Brain microvascular endothelial cell (primary cell): ENCODE measurements around the gene CDH4.

ENCODE experiments used
- DNase-seq: peaks from one replicate; pipeline ENCODE4 v3.0.0-alpha.2; 2020
- H3K27ac ChIP-seq: fragments of 250-450 bp; sonication (Bioruptor Pico); 2 replicates; pipeline ENCODE4 v1.5.1; 2020; ENCODE audit warnings: mild to moderate bottlenecking, moderate library complexity
- H3K27me3 ChIP-seq: fragments of 250-450 bp; sonication (Bioruptor Pico); replicated peaks from 2 replicates; pipeline ENCODE4 v1.5.1; 2020; ENCODE audit warnings: mild to moderate bottlenecking
- H3K36me3 ChIP-seq: fragments of 250-450 bp; sonication (Bioruptor Pico); replicated peaks from 2 replicates; pipeline ENCODE4 v1.5.1; 2020; ENCODE audit warnings: mild to moderate bottlenecking
- H3K4me3 ChIP-seq: 2 replicates; pipeline ENCODE4 v1.5.1; 2011; ENCODE audit warnings: low read depth, mild to moderate bottlenecking, control low read depth, low read length, moderate library complexity
- CTCF ChIP-seq: IDR thresholded peaks from 2 replicates; pipeline ENCODE4 v1.5.1; 2011; ENCODE audit warnings: low read depth, mild to moderate bottlenecking, moderate library complexity, low read length, control low read depth, inconsistent platforms; ENCODE audit errors: missing control alignments
- in situ Hi-C: cut with HindIII; loops from 2 replicates; pipeline ENCODE4 v1.10.0; 2017; ENCODE audit warnings: low sequenced_read_pairs, low pct_ligation_motif_present

Gene CDH4

GRCh38 chr20:61349447-61350165, 97.5 kb downstream of the CDH4 start:
- no peaks in the 10 kb centered on the region for H3K27me3 ChIP-seq
- in situ Hi-C loops = no loop called here
- no peak for DNase-seq
- H3K36me3 ChIP-seq = no peaks in the 10 kb centered on the region
- H3K4me3 ChIP-seq = no peak overlapping the region
- no peak for TF ChIP-seq CTCF
- H3K27ac ChIP-seq = no peak overlapping the region

GRCh38 chr20:61350500-61351250, 98.6 kb downstream of the CDH4 start:
- H3K4me3 ChIP-seq = no peak overlapping the region
- in situ Hi-C loops = no loop called here
- H3K27me3 ChIP-seq = no peaks in the 10 kb centered on the region
- no peaks in the 10 kb centered on the region for H3K36me3 ChIP-seq
- H3K27ac ChIP-seq = no peak overlapping the region
- DNase-seq = no peak
- TF ChIP-seq CTCF = peak; percentile 6

- no peaks in the 10 kb centered on the region for H3K27me3 ChIP-seq
- no peak overlapping the region for H3K4me3 ChIP-seq
- no peak for DNase-seq
- no peak overlapping the region for H3K27ac ChIP-seq
- in situ Hi-C loops = no loop called here
- TF ChIP-seq CTCF = no peak
- no peaks in the 10 kb centered on the region for H3K36me3 ChIP-seq
Observed at GRCh38 chr20:61352346-61353260, 100.5 kb downstream of the CDH4 start.

- TF ChIP-seq CTCF = no peak
- H3K27me3 ChIP-seq = no peaks in the 10 kb centered on the region
- in situ Hi-C loops = no loop called here
- no peak overlapping the region for H3K27ac ChIP-seq
- no peak overlapping the region for H3K4me3 ChIP-seq
- no peak for DNase-seq
- no peaks in the 10 kb centered on the region for H3K36me3 ChIP-seq
Observed at GRCh38 chr20:61353261-61354000, 101.4 kb downstream of the CDH4 start.

GRCh38 chr20:61354001-61354390, 101.9 kb downstream of the CDH4 start:
- H3K27ac ChIP-seq = no peak overlapping the region
- no peak overlapping the region for H3K4me3 ChIP-seq
- no peaks in the 10 kb centered on the region for H3K27me3 ChIP-seq
- in situ Hi-C loops = no loop called here
- TF ChIP-seq CTCF = no peak
- no peaks in the 10 kb centered on the region for H3K36me3 ChIP-seq
- DNase-seq = no peak
